ENCODE measurements around the gene NOX5. TPM values are rescaled to one million over a fixed set of nuclear protein-coding genes. Genes with fewer than 3 reads are reported as not detected.

Gene NOX5
- total RNA-seq, 1 experiment from 2014 or later = 339 TPM

DNA sequence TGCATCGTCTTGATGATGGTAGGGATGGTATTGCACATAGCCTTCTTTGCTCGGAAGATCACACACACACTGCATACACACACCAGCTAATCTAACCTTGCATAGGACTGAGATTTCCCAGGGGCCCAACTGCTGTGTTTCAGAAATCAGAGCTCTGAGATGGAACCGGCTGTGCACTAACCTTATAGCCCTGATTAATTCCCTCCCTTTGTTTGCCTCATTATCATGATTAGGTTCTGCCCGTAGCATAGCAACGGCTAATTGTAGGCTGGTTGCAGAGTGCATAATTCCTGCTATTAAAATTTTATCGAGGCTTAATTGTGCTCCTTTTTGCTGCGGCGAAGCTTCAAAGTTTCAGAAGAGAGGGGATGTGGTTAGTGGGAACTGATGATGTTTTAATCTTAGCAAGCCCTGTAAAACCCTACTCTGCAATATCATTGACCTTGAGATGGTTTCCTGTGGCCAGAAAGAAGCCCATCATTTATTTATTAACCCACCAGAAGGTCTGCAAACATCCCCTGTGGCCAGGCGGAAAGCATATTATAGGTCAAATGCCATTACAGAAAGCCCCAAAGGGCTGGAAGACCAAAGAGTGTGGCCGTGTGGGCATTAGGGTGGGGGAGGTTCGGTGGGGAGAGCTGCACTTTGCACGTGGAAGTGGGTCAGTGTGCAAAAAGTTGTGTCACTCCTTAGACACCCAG lies 89.7 kb downstream of the NOX5 start:
- no peaks in the 10 kb centered on the region for H4K20me1 ChIP-seq (ENCODE audit: low read length)
- H3K9me2 ChIP-seq (replicated peaks; ENCODE audit: low read length) = no peaks in the 10 kb centered on the region
- H3K4me3 ChIP-seq (ENCODE audit: low read length) = no peak overlapping the region
- H2AFZ ChIP-seq (ENCODE audit: low read length) = no peak overlapping the region
- no peak overlapping the region for H3K9ac ChIP-seq (ENCODE audit: low read length)
- TF ChIP-seq EZH2phosphoT487 (IDR thresholded peaks at IDR 0.05; ENCODE audit: borderline replicate concordance, low read length) (no peak), EZH2 (IDR thresholded peaks at IDR 0.05; ENCODE audit: low read length, unreplicated experiment) (no peak)
- TF ChIP-seq, protein P1, sequence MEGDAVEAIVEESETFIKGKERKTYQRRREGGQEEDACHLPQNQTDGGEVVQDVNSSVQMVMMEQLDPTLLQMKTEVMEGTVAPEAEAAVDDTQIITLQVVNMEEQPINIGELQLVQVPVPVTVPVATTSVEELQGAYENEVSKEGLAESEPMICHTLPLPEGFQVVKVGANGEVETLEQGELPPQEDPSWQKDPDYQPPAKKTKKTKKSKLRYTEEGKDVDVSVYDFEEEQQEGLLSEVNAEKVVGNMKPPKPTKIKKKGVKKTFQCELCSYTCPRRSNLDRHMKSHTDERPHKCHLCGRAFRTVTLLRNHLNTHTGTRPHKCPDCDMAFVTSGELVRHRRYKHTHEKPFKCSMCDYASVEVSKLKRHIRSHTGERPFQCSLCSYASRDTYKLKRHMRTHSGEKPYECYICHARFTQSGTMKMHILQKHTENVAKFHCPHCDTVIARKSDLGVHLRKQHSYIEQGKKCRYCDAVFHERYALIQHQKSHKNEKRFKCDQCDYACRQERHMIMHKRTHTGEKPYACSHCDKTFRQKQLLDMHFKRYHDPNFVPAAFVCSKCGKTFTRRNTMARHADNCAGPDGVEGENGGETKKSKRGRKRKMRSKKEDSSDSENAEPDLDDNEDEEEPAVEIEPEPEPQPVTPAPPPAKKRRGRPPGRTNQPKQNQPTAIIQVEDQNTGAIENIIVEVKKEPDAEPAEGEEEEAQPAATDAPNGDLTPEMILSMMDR (conservative IDR thresholded peaks at IDR 0.05; ENCODE audit: low read depth, low read length) = no peak
- H3K36me3 ChIP-seq (ENCODE audit: low read depth, low read length) = no peaks in the 10 kb centered on the region
- ATAC-seq (no peak), DNase-seq (no peak)
- intact Hi-C loops (cut with micrococcal nuclease) = no loop called here
- H3K27me3 ChIP-seq (ENCODE audit: low read length) = no peaks in the 10 kb centered on the region
- no peaks in the 10 kb centered on the region for H3F3A ChIP-seq (ENCODE audit: low read length, unreplicated experiment)
- no peak overlapping the region for H3K4me2 ChIP-seq (ENCODE audit: low read length)
- ChIA-PET CTCF (no interaction called here), POLR2A (ENCODE audit: unreplicated experiment) (no interaction called here)
- H3K9me3 ChIP-seq (ENCODE audit: low read length) = no peaks in the 10 kb centered on the region
- peaks cover 14% of the 10 kb centered on the region for H3K4me1 ChIP-seq (ENCODE audit: insufficient read depth, low read length)
- no TSS peak for BruUV-seq (replicated peaks)
- no peaks in the 10 kb centered on the region for H3K79me2 ChIP-seq (ENCODE audit: low read length)
- no peak overlapping the region for H3K27ac ChIP-seq (ENCODE audit: low read length)

DNA sequence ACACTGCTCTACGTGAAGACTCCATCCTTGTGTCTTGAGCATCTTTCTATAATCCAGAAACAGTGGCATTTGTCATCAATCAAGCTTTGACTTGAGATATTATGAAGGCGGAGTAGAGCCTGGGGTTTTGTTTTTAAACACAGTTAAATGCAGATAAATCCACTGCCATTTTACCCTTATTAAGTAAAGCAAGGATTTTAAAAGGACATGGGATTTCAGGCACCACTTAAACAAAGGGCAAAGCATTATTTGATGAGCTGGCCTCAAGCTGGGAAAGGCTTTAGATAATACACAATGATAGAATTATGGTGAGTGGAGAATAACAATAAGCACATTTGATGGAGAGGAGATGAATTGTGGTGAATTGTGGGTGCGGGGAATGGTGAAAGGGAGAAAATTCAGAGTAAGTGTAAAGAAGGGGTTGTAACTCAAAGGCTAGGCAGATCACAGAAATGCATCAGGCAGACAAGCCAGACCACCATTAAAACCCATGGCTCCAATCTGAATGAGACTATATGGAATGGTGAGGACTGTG lies 91.0 kb downstream of the NOX5 start:
- intact Hi-C loops (cut with micrococcal nuclease) = no loop called here
- Histone ChIP-seq H3K9me3 (ENCODE audit: low read length) (no peaks in the 10 kb centered on the region), H3K79me2 (ENCODE audit: low read length) (no peaks in the 10 kb centered on the region), H3K27ac (ENCODE audit: low read length) (no peak overlapping the region), H3K4me3 (ENCODE audit: low read length) (no peak overlapping the region), H2AFZ (ENCODE audit: low read length) (no peak overlapping the region), H3K9ac (ENCODE audit: low read length) (no peak overlapping the region), H3K4me2 (ENCODE audit: low read length) (no peak overlapping the region), H3K27me3 (ENCODE audit: low read length) (no peaks in the 10 kb centered on the region), H3K36me3 (ENCODE audit: low read depth, low read length) (no peaks in the 10 kb centered on the region), H3F3A (ENCODE audit: low read length, unreplicated experiment) (no peaks in the 10 kb centered on the region), H4K20me1 (ENCODE audit: low read length) (no peaks in the 10 kb centered on the region), H3K9me2 (replicated peaks; ENCODE audit: low read length) (no peaks in the 10 kb centered on the region), H3K4me1 (ENCODE audit: insufficient read depth, low read length) (peaks cover 14% of the 10 kb centered on the region)
- BruUV-seq (replicated peaks) = no TSS peak
- no peak for DNase-seq
- ChIA-PET POLR2A (ENCODE audit: unreplicated experiment) (no interaction called here), CTCF (interaction anchor here (0.5 kb wide), 1 partner anchor 903 kb away, joined by 7 read pairs; no protein-coding TSS in a partner anchor)
- ATAC-seq = no peak
- TF ChIP-seq, protein P1 (conservative IDR thresholded peaks at IDR 0.05; ENCODE audit: low read depth, low read length) = no peak
- TF ChIP-seq EZH2 (IDR thresholded peaks at IDR 0.05; ENCODE audit: low read length, unreplicated experiment) (no peak), EZH2phosphoT487 (IDR thresholded peaks at IDR 0.05; ENCODE audit: borderline replicate concordance, low read length) (no peak)

GRCh38 chr15:69107025-69107620 lies 92.6 kb downstream of the NOX5 start:
- Histone ChIP-seq H4K20me1 (ENCODE audit: low read length) (no peaks in the 10 kb centered on the region), H3K4me3 (ENCODE audit: low read length) (no peak overlapping the region), H3K36me3 (ENCODE audit: low read depth, low read length) (no peaks in the 10 kb centered on the region), H3K27ac (ENCODE audit: low read length) (peak overlapping the region; percentile 55), H3K9ac (ENCODE audit: low read length) (no peak overlapping the region), H3K4me2 (ENCODE audit: low read length) (peak overlapping the region; percentile 13), H3K27me3 (ENCODE audit: low read length) (no peaks in the 10 kb centered on the region), H3K9me3 (ENCODE audit: low read length) (no peaks in the 10 kb centered on the region), H3K4me1 (ENCODE audit: insufficient read depth, low read length) (peaks cover 14% of the 10 kb centered on the region), H3K9me2 (replicated peaks; ENCODE audit: low read length) (no peaks in the 10 kb centered on the region), H2AFZ (ENCODE audit: low read length) (0 out of 2 replicates have a peak overlapping the region, but pooled peaks have one; percentile 18), H3F3A (ENCODE audit: low read length, unreplicated experiment) (no peaks in the 10 kb centered on the region), H3K79me2 (ENCODE audit: low read length) (no peaks in the 10 kb centered on the region)
- ChIA-PET CTCF (no interaction called here), POLR2A (ENCODE audit: unreplicated experiment) (interaction anchor here (0.5 kb wide), 1 partner anchor 220 kb away, joined by 3 read pairs; no protein-coding TSS in a partner anchor)
- ATAC-seq = peak; percentile 82
- peak; percentile 72 for DNase-seq
- BruUV-seq (replicated peaks) = no TSS peak
- intact Hi-C loops (cut with micrococcal nuclease) = no loop called here
- TF ChIP-seq EZH2phosphoT487 (IDR thresholded peaks at IDR 0.05; ENCODE audit: borderline replicate concordance, low read length) (no peak), EZH2 (IDR thresholded peaks at IDR 0.05; ENCODE audit: low read length, unreplicated experiment) (no peak)
- TF ChIP-seq, protein P1 (conservative IDR thresholded peaks at IDR 0.05; ENCODE audit: low read depth, low read length) = no peak

All from PC-3 (cell line).